Occipital lobe (tissue), 2 donors: Measurements from ENCODE around the gene SPARC. TPM values are rescaled to one million over a fixed set of nuclear protein-coding genes. Genes with fewer than 3 reads are reported as not detected.
"Not testable (repeated sequence)": the region's sequence is repeated elsewhere in the genome, so short reads cannot be mapped to it uniquely, and the experiment has no call there.

Experiments used
- DNase-seq: peaks from one replicate; lab custom pipeline; 2025; lab: John Stamatoyannopoulos, UW
- total RNA-seq: library from RNA; depleted of rRNA; stranded (reverse); fragments of >200 nt; gene quantifications from one replicate; pipeline ENCODE4 v1.2.3, GENCODE V29; 2014

The SPARC gene
- total RNA-seq, 1 donor from 2014 or later = 90.8 TPM

DNA sequence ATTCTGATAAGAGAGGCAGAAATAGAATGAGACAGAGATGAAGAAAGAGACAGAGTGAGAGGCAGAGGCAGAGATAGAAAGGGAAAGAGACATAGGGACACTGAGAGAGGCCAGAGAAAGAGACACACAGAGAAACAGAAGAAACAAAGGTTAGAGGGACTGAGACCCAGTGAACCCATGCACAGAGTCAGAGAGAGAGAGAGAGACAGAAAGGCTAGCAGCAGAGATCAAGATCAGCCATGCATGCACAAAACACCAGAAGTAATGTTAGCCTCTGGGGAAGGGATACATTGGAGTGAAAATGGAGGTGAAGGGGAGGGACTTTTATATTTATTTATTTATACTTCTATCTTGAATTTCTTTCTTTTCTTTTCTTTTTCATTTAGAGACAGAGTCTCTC is 14.1 kb upstream of the SPARC start:
- DNase-seq = no peak

DNA sequence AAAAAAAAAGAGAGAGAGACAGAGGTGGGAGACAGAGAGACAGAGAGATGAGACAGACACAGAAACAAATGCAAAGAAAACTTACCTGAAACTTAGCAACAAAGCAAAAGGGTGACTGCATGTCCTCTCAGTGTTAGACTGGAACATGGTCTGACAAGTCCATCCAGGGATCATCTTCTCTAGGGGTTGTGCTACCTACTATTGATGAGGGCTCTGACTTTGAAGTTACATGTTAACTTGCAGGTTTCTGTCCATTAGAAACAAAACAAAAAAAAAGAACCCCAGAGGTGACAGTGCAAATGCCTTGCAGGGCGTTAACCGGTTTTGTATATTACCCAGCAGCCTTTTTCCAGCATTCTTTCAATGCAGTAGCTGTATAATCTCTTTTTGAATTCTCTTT is 13.6 kb upstream of the SPARC start:
- no peak for DNase-seq

DNA sequence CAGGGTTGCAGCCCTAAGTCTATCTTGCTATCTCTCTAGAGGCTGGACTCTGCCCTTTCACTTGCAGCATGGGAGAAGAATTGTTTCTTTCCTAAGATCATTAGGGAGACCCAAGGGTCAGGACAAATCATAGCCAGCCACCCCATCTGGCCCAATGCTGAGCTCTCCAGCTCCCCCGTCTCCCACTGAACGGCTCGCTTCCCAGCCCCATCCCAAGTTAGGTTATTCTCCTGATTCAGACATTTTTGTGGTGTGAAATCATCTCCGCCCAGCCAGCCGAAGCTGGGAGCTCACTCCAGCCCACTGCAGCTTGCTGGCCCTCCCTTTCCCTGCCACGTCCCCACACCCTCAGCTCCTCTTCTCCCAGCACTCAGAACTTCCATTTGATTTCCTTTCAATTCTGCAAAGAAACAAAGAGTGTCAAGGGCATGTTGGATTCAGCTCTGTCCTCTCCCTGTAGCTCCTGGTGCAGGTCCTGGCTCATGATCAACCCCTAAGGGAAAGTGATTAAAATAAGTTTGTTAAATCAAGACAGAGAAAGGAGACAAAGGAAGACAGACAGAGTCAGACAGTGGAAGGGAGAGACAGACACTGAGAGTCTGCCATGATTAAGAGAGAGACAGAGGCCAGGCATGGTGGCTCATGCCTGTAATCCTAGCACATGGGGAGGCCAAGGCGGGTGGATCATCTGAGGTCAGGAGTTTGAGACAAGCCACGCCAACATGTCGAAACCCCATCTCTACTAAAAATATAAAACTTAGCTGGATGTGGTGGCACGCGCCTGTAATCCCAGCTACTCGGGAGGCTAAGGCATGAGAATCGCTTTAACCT is 12.6 kb upstream of the SPARC start:
- DNase-seq = no peak

DNA sequence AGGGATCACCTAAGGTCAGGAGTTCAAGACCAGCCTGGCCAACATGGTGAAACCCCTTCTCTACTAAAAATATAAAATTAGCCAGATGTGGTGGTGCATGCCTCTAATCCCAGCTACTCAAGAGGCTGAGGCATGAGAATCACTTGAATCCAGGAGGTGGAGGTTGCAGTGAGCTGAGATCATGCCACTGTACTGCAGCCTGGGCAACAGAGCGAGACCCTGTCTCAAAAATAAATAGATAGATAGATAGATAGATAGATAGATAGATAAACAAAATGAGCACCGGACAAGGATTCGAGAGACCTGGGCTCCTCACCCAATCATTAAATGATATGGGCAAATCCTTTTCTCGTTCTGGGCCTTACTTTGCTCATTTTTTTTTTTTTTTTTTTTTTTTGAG is 11.4 kb upstream of the SPARC start:
- DNase-seq = not testable (repeated sequence)

DNA sequence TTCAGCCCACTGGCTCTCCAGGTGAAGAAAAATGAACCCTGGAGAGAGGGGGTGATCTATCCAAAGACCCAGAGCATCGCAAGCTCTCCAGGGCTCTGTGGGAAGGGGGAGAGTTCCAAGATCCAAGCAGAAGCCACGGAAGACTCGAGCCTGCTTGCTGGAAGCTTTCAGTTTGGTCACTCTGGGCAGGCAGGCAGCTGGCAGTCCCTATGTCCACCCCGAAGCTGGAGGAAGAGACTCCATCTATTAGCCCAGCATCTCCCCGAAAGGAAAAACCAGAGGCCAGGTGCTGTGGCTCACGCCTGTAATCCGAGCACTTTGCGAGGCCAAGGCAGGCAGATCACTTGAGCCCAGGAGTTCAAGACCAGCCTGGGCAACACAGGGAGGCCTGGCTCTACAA is 10.7 kb upstream of the SPARC start:
- no peak for DNase-seq

DNA sequence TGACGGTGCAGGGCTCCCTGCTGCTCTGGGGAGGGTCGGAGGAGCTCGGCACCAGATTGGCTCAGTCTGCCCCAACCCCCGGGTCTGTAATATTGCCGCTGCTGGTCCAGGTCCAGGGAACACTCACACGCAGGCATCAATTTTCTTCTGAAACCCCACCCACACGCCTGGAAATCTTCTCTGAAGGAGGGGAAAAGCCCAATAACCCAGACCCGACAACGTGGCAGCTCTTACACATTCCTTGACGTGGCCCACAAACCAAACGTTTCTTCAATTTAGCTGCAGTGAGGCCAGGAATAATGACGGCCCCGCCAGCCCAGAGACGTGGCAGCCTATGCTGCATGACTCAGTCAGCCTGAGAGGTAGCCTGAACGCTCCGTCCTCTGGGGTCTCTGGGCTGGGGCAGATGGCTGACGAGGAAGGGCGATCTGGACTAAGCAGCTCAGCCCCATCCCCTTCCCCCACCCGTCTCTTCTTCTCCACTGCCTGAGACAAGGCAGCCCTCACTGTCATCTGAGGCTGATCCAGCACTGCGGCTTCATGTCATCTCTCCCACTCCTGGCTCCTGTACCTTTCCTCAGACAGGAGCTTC is 9.9 kb upstream of the SPARC start:
- no peak for DNase-seq

DNA sequence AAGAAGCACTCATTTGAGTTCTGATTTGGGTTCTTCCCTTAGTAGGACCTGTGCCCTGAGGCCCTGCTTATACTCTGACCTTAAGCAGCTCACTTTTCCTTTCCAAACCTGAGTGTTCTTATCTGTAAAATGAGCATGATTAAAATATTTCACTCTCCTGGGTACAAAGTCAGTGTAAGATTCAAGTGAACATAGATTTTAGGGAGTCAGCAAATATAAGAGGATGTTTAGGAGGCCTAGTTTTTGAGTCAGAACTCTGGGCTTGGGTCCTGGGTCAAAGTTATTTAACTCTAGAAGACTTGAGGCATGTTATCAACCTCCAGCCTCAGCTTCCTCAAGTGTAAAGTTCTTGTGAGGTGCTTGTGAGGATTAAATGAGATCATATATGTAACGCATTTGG is 8.7 kb upstream of the SPARC start:
- no peak for DNase-seq

DNA sequence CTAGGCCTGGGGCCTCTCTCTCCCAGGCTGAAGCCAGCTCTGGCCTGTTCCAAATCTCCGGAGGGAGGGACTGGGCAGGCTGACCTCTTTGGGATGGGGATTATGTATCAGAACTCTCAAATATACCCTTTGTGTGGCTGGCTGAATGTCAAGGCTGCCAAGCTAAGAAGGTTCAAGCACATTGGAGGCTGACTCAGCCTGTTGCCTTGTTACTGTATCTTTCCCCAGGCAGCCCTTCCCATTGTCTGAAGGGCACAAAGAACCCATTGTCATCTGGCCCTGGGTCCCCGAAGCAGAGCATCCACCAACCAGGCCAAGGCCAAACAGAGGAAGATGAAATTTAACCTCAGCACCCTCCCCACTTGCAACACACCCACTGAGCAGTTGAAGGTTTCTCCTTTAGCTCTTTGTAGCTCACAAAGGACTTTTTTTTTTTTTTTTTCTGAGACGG is 7.3 kb upstream of the SPARC start:
- DNase-seq = peak; percentile 64

DNA sequence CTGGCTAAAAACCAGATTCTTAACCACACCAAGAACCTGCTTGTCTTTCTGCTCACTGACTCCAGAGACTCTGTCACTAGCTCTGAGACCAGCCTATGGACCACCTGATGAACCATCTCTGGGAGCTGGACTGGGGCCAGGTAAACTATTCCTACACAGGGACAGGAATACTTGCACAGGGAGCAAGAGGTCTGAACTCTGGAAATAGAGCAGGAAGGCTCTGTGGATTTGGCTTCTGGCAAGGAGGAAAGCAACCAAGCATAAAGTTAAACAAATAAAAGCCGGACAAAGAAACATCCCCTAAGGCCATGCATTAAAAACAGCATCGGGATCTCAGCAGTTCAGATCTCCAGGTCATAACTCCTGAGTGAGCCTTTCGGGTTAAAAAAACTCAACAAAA is 5.6 kb upstream of the SPARC start:
- no peak for DNase-seq

DNA sequence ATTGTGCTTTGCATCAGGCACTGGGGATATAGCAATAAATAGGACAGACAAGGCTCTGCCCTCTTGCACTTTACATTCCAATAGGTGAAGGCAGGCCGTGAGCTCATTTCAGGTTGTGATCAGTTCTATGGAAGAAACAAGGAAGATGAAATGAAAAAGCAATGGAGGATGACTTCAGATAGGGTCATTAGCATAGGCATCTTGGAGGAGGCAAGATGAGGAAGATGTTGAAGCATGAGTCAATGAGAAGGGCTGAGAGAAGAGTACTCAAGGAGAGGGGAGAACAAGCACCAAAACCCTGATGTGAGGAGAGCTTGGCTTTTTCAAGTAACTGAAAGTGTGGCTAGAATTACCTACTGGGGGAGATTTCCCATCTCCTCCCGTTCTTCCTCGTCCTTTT is 5.0 kb upstream of the SPARC start:
- DNase-seq = no peak

DNA sequence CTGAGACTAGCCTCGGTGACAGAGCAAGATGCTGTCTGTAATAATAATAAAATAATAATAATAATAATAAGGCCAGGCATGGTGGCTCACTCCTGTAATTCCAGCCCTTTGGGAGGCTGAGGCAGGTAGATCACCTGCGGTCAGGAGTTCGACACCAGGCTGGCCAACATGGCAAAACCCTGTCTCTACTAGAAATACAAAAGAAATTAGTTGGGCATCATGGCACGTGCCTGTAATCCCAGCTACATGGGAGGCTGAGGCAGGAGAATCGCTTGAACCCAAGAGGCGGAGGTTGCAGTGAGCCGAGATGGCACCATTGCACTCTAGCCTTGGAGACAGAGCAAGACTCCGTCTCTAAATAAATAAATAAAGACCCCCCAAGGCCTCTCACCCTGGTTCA is 2.9 kb upstream of the SPARC start:
- not testable (repeated sequence) for DNase-seq

DNA sequence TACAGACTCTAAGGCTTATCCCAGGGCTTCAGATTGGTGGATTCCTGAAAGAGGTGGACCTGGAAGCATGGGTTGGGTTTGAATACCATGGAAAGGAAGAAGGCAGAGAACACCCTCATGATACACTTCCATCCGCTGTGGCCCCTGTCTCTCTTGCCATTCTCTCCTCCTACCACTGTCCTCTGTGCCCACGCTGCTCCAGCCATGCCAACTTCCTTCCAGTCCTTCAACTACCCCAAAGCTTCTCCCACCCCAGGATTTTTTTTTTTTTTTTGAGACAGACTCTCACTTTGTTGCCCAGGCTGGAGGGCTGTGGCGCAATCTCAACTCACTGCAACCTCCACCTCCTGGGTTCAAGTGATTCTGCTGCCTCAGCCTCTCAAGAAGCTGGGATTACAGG is 1.7 kb upstream of the SPARC start:
- no peak for DNase-seq

DNA sequence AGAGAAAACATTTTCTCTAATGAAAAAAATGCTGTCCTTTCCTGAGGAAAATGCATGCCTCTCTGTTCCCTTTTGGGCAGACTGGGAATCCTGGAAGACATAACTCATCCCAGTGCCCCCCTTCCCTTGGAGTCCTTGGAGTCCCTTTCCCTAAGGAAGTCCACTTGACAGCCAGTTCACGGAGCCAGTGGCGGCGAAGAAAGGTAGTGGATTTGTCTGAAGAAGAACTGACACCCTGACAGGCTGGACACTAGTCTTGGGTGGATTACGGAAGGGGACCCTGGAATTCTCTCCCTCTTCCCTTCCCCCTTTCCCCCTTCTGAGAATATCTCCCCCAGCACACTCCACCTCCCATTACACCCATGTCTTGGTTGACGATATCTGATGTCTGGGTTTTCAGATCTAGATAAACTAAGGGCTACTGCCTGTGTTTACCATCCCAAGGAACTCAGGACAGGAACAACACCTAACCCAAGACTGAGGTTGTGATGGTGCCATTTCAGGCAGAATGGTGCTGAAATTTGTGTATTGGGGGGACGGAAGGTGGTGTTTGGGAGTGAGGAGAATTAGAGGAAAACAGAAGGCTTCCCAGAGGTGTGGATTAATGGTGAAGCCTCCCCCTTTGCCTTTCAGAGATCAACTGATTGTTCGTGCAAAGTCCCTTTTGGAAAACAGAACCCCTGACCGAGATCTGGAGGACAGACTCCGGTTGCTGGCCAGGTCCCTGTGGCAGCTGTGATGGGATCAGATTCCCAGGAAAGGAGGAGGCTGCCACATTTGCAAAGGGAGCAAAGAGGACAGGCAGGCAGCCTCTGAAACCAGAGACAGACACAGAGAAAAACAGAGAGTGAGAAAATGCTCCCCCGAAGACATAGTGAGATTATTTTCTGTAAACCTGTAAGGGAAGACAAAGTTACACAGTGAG is 704 bp downstream of the SPARC start:
- no peak for DNase-seq

DNA sequence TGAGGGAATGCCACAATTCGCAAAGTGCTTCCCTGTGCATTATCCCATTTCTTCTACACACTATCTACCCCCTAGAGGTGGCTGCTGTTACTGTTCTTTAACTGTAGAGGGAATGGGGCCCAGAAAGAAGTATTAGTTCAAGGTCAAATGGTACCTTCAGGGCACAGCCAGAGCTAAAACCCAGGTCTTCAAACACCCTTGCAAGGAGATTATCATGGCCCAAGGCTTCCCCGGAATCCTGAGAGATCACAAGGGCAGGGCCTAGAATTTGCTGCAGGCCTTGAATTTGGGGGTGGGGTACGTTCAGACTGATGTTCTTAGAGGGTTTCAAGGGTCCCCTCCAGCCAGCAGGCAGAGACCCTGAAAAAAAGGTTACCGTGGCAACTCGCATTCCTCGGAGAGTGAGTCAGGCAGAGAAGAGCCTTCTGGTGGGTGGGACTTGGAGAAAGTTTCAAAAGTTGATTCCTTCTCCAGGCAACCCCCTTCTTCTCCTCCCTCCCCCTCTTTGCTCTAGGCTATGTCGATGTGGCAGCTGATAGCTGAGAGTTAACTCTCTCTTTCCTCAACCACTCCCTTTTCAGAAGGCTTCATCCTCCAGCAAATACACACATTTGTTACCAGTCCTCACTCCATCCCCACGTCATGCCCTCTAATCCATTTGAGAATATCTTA is 1.9 kb downstream of the SPARC start:
- no peak for DNase-seq

DNA sequence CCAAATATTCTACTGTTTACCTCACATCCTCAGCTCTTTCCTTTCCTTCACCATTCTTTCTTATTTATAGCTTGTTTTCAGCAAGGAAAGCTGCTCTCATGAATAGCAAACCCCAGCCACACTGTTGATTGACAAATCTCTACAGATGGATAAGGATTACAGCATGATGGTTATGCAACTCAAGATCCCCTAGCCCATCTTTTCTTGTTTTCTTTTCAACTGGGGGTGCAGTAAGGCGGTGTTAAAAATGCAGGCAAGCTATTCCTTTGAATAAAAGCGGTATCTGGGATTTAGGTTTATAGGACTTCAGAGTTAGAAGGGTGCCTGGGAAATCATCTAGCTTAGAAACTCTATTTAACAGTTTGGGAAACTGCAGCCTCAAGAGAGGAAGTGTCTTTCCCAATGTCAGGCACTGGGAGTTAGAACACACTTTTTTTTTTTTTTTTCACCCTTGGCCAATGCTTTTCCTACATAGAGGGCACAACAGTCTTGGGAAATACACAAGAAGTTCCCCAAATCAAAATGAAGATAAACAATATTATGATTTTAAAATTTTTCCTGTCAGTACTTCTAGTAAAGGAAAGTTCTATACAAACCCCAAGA is 2.6 kb downstream of the SPARC start:
- no peak for DNase-seq

DNA sequence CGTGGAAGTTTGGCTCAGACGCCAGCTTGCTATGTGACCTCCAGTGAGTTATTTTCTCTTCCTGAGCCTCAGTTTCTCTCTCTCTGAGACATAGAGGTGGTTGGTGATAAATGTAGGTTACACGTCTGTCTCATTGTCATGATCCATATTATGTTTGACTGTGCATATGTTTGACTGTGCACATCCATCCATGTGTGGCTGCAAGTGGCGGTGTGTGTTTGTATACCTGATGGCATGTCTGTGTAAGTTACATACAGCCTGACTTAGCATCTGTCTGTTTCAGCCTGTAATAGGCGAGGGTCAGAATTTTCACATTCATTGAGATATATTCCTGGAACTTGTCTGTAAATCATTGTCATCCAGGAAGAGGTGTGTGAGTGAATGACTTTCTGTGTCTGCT is 3.3 kb downstream of the SPARC start:
- no peak for DNase-seq

DNA sequence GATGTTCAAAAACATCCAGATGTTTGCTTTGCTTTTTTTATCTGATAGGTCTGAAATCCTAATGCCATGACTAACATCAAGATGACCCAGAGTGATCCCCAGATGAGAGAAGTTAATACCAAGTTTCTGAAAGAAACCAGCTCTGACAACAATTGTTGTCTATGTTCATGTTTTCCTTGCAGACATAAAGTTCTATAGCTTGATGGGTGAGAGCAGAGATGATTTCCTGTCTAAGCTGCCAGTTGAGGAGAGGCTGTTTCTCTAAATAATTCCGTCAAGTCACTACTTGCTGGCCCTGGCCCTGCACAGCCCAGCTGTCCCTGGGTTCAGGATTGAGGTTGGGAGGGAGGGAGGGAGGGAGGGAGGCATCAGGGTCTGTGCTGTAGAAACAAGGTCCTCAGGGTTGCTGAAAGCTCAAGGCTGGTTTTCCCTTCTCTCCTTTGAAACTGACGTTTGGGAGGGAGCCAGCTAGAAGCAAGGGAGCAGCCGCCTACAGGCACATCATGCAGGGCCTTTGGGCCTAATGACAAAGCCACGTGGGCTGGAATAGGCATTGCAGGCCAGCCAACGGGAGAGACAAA is 3.9 kb downstream of the SPARC start:
- no peak for DNase-seq

DNA sequence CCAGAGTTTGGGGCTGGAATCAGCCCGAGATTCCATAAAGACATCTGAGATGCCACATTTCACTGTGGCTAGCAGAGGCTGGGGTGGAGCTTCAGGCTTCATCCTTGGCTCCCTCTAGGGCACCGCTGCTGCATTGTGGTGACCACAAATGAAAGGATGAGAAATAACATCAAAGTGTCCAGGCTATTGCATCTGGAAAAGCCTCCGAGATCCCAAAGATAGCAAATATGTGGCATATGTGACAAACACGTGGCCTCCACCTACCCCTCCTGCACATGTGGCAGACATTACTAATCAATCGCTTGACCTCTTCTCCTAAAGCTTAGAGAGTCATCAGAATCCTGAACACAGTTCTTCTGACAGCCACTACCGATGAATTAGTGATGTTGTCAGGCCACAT is 4.5 kb downstream of the SPARC start:
- DNase-seq = no peak

DNA sequence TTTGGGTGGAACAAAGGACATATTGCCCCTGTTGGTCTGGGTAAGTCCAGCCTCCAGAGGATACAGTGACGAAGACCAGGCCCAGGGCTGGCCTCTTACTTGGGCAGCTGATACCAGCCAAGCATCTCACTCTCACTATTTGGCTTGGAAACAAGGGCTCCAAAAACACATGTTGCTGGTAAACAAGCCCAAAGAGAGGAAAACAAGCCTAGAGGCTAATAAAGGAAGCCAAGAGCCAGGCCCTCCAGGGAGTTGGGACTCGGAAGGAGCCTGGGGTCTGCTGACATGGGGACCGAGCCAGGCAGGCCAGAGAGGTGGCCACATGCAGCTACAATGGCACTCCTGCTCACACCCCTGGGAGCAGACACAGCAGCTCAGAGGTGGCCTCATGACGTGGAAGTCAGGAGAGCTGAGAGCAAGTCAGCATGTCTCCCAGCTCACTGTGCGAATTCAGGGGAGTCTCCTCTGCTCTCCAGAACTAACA is 5.7 kb downstream of the SPARC start:
- no peak for DNase-seq

DNA sequence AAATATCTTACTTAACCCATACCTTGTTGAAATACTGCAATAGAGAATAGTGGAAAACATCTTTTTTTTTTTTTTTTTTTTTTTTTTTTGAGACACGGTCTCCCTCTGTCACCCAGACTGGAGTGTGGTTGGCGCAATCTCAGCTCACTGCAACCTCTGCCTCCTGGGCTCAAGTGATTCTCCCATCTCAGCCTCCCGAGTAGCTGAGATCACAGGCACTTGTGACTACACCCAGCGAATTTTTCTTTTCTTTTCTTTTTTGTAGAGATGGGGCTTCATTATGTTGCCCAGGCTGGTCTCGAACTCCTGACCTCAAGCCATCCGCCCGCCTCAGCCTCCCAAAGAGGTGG is 6.6 kb downstream of the SPARC start:
- DNase-seq = not testable (repeated sequence)
